K562 (cell line): ENCODE data around the gene CAMSAP3. TPM values are rescaled to one million over a fixed set of nuclear protein-coding genes. Genes with fewer than 3 reads are reported as not detected.
A peak's percentile ranks its signal among the peaks of the same experiment; 100 is the strongest.

ENCODE experiments used
- ADNP ChIP-seq: fragments of 200-800 bp; sonication (Bioruptor generic); IDR thresholded peaks from 2 replicates; pipeline ENCODE4 v1.6.1; 2016; ENCODE audit warnings: missing genetic modification characterization, missing compliant biosample characterization
- ARID2 ChIP-seq: fragments of 450-650 bp; IDR thresholded peaks from 2 replicates; pipeline ENCODE4 v1.6.1; 2017; ENCODE audit warnings: antibody characterized with exemption, mild to moderate bottlenecking
- ATF7 ChIP-seq: fragments of 450-650 bp; IDR thresholded peaks from 2 replicates; pipeline ENCODE4 v1.7.1; 2014; ENCODE audit warnings: mild to moderate bottlenecking, moderate library complexity
- BMI1 ChIP-seq: fragments of 150-350 bp; IDR thresholded peaks from 2 replicates; pipeline ENCODE4 v1.6.1; 2014; ENCODE audit warnings: low read length
- FOS ChIP-seq: IDR thresholded peaks from 3 replicates; pipeline ENCODE4 v1.6.1; 2011; ENCODE audit not compliant: insufficient read length; ENCODE audit errors: extremely low read depth
- HDAC3 ChIP-seq: fragments of 450-650 bp; IDR thresholded peaks from 2 replicates; pipeline ENCODE4 v1.6.1; 2018; ENCODE audit warnings: borderline replicate concordance, mild to moderate bottlenecking, moderate library complexity; ENCODE audit not compliant: partially characterized antibody
- POLR2B ChIP-seq: fragments of 450-650 bp; IDR thresholded peaks from 2 replicates; pipeline ENCODE4 v1.6.1; 2018; ENCODE audit warnings: low read depth; ENCODE audit not compliant: partially characterized antibody
- POLR2G ChIP-seq: fragments of 200-400 bp; formaldehyde crosslinking; IDR thresholded peaks from 2 replicates; pipeline ENCODE4 v1.6.1; 2017; ENCODE audit warnings: low read depth, mild to moderate bottlenecking, antibody characterized with exemption, low read length, moderate library complexity
- RCOR1 ChIP-seq, 2 experiments: IDR thresholded peaks; 2 replicates each; pipeline ENCODE4 v1.6.1; 2012; ENCODE audit warnings: low read depth in 2 of 2, low read length in 2 of 2, borderline replicate concordance in 1 of 2, improper control_type of control experiment in 1 of 2
- SRSF3 ChIP-seq: fragments of 200-400 bp; formaldehyde crosslinking; IDR thresholded peaks from 2 replicates; pipeline ENCODE4 v1.6.1; 2016; ENCODE audit warnings: mild to moderate bottlenecking, low read length, moderate library complexity; ENCODE audit not compliant: insufficient read depth
- STAT5B ChIP-seq: fragments of 250-450 bp; sonication (Bioruptor Pico); IDR thresholded peaks from 2 replicates; pipeline ENCODE4 v1.8.0; 2021; ENCODE audit warnings: mild to moderate bottlenecking, inconsistent platforms
- TAF1 ChIP-seq: IDR thresholded peaks from 2 replicates; pipeline ENCODE4 v1.6.1; 2011; ENCODE audit warnings: mild to moderate bottlenecking, low read length, moderate library complexity; ENCODE audit not compliant: insufficient read depth, control insufficient read depth, severe bottlenecking; ENCODE audit errors: extremely low read depth
- ZNF324 ChIP-seq: fragments of 250-450 bp; sonication (Bioruptor Pico); IDR thresholded peaks from 2 replicates; pipeline ENCODE4 v1.4.0; 2020; ENCODE audit warnings: mild to moderate bottlenecking
- ZNF644 ChIP-seq: fragments of 200-800 bp; sonication (Bioruptor generic); IDR thresholded peaks from 2 replicates; pipeline ENCODE4 v1.6.1; 2016; ENCODE audit warnings: low read depth, missing genetic modification characterization, missing compliant biosample characterization
- polyA plus RNA-seq, 8 experiments: library from polyadenylated mRNA; depleted of rRNA in 4 of 8; stranded (reverse) in 5 of 8; unstranded in 3 of 8; fragments of >200 nt; fragmentation: Nextera tagmentation in 2 of 8; fragmentation: Illumina TruSeq in 1 of 8; extraction: Ambion mirVana in 2 of 8; extraction: Trizol in 1 of 8; gene quantifications; 2 replicates each; pipeline versions ENCODE4 v1.2.1 to v1.2.3, GENCODE V29; 2011 to 2014; ENCODE audit warnings: inconsistent platforms in 1 of 8, missing spikeins in 1 of 8
- total RNA-seq, 7 experiments: library from RNA; depleted of rRNA in 6 of 7; stranded (reverse); fragments of >200 nt in 6 of 7; fragmentation: Illumina TruSeq in 2 of 7; extraction: Trizol in 2 of 7; gene quantifications; 2 replicates each; pipeline versions ENCODE4 v1.2.1 to v1.2.3, GENCODE V29; 2011 to 2021; ENCODE audit warnings: low replicate concordance in 1 of 7
- TF ChIP-seq, protein P1 (sequence below): fragments of 450-650 bp; IDR thresholded peaks from 2 replicates; pipeline ENCODE4 v1.6.1; 2016; ENCODE audit warnings: missing biosample characterization, missing genetic modification characterization
- TF ChIP-seq, protein P2 (sequence below): fragments of 450-650 bp; IDR thresholded peaks from 2 replicates; pipeline ENCODE4 v1.6.1; 2016; ENCODE audit warnings: mild to moderate bottlenecking

CAMSAP3 gene
- total and polyA plus RNA-seq, 9 of the 15 experiments (the other 6 are each of a cell fraction or from before 2014, with no cell fraction given) = 0.01 to 0.89 (median 0.22) TPM; not detected in 1

DNA sequence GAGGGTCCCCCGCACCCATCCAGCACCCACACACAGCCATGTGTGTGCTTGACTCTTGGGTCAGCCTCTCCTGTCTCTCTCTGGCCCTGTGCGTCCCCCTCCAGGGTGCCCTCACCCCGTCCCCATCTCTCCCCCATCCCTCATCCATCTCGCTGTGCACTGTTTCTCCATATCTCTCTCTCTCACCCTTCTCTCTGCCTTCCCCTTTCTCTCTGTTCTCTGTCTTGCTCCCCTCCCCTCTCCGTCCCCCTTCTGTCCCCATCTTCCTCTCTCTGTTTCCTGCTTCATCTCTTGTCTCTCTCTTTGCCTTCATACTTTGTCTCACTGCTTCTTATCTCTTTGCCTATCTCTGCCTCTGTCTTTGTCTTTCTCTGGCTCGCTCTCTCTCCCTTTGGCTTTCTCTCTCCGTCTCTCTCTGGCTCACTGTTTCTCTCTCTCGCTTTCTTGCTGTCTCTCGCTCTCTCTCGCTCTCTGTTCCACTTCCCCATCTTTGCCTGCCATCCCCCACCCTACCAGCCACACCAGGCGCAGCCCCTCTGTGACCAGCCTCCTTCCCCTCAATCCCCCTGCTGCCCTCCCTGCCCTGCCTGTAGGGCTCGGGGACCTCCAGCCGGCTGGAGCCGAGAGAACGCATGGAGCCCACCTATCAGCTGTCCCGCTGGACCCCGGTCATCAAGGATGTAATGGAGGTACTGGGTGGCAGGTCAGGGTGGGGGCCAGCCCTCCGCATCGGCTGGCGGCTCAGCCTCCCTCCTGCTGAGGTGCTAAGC, 50.2 kb downstream of the CAMSAP3 start (continued):
- TF ChIP-seq, protein P1, sequence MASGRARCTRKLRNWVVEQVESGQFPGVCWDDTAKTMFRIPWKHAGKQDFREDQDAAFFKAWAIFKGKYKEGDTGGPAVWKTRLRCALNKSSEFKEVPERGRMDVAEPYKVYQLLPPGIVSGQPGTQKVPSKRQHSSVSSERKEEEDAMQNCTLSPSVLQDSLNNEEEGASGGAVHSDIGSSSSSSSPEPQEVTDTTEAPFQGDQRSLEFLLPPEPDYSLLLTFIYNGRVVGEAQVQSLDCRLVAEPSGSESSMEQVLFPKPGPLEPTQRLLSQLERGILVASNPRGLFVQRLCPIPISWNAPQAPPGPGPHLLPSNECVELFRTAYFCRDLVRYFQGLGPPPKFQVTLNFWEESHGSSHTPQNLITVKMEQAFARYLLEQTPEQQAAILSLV (tag) = no peak
- TF ChIP-seq ZNF324 (CRISPR knock-in tag) (no peak), ATF7 (no peak), HDAC3 (no peak), POLR2G (peak; percentile 63), POLR2B (peak; percentile 21), FOS (no peak), ARID2 (no peak), SRSF3 (no peak), RCOR1 (IDR thresholded peaks at IDR 0.05; ENCODE audit: borderline replicate concordance in 1 of 2, low read depth in 2 of 2, low read length in 2 of 2) (no peak), STAT5B (CRISPR knock-in tag) (no peak), ADNP (tag) (no peak), TAF1 (no peak), BMI1 (no peak), ZNF644 (tag) (no peak)
- TF ChIP-seq, protein P2, sequence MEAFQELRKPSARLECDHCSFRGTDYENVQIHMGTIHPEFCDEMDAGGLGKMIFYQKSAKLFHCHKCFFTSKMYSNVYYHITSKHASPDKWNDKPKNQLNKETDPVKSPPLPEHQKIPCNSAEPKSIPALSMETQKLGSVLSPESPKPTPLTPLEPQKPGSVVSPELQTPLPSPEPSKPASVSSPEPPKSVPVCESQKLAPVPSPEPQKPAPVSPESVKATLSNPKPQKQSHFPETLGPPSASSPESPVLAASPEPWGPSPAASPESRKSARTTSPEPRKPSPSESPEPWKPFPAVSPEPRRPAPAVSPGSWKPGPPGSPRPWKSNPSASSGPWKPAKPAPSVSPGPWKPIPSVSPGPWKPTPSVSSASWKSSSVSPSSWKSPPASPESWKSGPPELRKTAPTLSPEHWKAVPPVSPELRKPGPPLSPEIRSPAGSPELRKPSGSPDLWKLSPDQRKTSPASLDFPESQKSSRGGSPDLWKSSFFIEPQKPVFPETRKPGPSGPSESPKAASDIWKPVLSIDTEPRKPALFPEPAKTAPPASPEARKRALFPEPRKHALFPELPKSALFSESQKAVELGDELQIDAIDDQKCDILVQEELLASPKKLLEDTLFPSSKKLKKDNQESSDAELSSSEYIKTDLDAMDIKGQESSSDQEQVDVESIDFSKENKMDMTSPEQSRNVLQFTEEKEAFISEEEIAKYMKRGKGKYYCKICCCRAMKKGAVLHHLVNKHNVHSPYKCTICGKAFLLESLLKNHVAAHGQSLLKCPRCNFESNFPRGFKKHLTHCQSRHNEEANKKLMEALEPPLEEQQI = no peak
